ENCODE results near the gene SMG7. TPM values are rescaled to one million over a fixed set of nuclear protein-coding genes. Genes with fewer than 3 reads are reported as not detected.

SMG7 gene
- total RNA-seq, 1 experiment from 2014 or later = 54.1 TPM

GRCh38 chr1:183568176-183569021, 96.1 kb downstream of the SMG7 start (continued):
- TF ChIP-seq ZBTB33 (IDR thresholded peaks at IDR 0.05; ENCODE audit: extremely low read depth, insufficient replicate concordance, low read length) = no peak
- no peak for TF ChIP-seq CBX3 (IDR thresholded peaks at IDR 0.05; ENCODE audit: low read depth)

GRCh38 chr1:183569141-183569540, 96.8 kb downstream of the SMG7 start:
- Histone ChIP-seq H3K27me3 (ENCODE audit: insufficient read depth, low read length) (no peaks in the 10 kb centered on the region), H3K4me3 (replicated peaks in 1 of 2; ENCODE audit: low read depth in 1 of 2, low read length in 2 of 2) (no peak overlapping the region), H2AFZ (ENCODE audit: low read depth, low read length, poor library complexity, severe bottlenecking) (no peak overlapping the region), H3K4me2 (ENCODE audit: low read length) (no peak overlapping the region), H3K36me3 (ENCODE audit: control insufficient read depth in 1 of 2, insufficient read depth in 2 of 2, low read length in 2 of 2) (no peaks in the 10 kb centered on the region), H3K4me1 (ENCODE audit: control insufficient read depth in 1 of 2, insufficient read depth in 2 of 2, low read length in 2 of 2) (peaks cover 4 to 7% of the 10 kb centered on the region in 2 experiments; a peak in 3 of 4 replicates), H3K9ac (ENCODE audit: low read length) (no peak overlapping the region), H4K20me1 (ENCODE audit: insufficient read depth) (no peaks in the 10 kb centered on the region), H3K79me2 (ENCODE audit: insufficient read depth, low read length) (no peaks in the 10 kb centered on the region), H3K9me3 (ENCODE audit: control insufficient read depth in 1 of 2, insufficient read depth in 1 of 2, low read depth in 1 of 2, low read length in 2 of 2) (no peaks in the 10 kb centered on the region), H3K27ac (ENCODE audit: low read depth, low read length) (no peak overlapping the region), H3K9me2 (ENCODE audit: insufficient read depth) (no peaks in the 10 kb centered on the region)
- ChIA-PET CTCF (no interaction called here), POLR2A (interaction anchor here (2.6 kb wide), 1 partner anchor 11 kb away, joined by 6 read pairs; no protein-coding TSS in a partner anchor), RAD21 (ENCODE audit: low non-redundant PET in 1 of 2, low total read pairs in 2 of 2, uncharacterized antibody in 2 of 2, unreplicated experiment in 2 of 2) (interaction anchor here in 1 of 2 experiments (0.5 kb wide), 1 partner anchor 288 kb away, joined by 3 read pairs; no protein-coding TSS in a partner anchor)
- no TSS peak for BruUV-seq (replicated peaks)
- DNase-seq (ENCODE audit: low read depth, low spot score) = no peak
- intact Hi-C loops (cut with micrococcal nuclease) = no loop called here
- no peak for ATAC-seq
- no peak for TF ChIP-seq REST (IDR thresholded peaks at IDR 0.05; ENCODE audit: low read depth)
- TF ChIP-seq ATF3 (IDR thresholded peaks at IDR 0.05) = no peak
- TF ChIP-seq SRF (IDR thresholded peaks at IDR 0.05; ENCODE audit: low read depth) = no peak
- no peak for TF ChIP-seq EGR1 (IDR thresholded peaks at IDR 0.05; ENCODE audit: low read depth)
- TF ChIP-seq FOSL1 (IDR thresholded peaks at IDR 0.05; ENCODE audit: low read depth) = no peak
- TF ChIP-seq JUND (IDR thresholded peaks at IDR 0.05) = no peak
- no peak for TF ChIP-seq CTCF (IDR thresholded peaks at IDR 0.05 in 2 of 3, conservative IDR thresholded peaks at IDR 0.05 in 1 of 3; ENCODE audit: borderline replicate concordance in 1 of 3, insufficient read depth in 1 of 3, low read depth in 2 of 3, low read length in 2 of 3)
- TF ChIP-seq TCF7L2 (IDR thresholded peaks at IDR 0.05; ENCODE audit: borderline replicate concordance, extremely low read depth, insufficient read depth, insufficient read length) = no peak
- TF ChIP-seq EZH2 (IDR thresholded peaks at IDR 0.05) = no peak
- no peak for TF ChIP-seq RAD21 (IDR thresholded peaks at IDR 0.05; ENCODE audit: low read depth)
- no peak for TF ChIP-seq YY1 (IDR thresholded peaks at IDR 0.05; ENCODE audit: extremely low read depth, insufficient replicate concordance, low read depth, low read length)
- TF ChIP-seq MAX (IDR thresholded peaks at IDR 0.05) = no peak
- no peak for TF ChIP-seq SP1 (IDR thresholded peaks at IDR 0.05; ENCODE audit: low read depth)
- TF ChIP-seq ZNF274 (IDR thresholded peaks at IDR 0.05; ENCODE audit: low read depth, low read length) = no peak
- no peak for TF ChIP-seq ZFX (IDR thresholded peaks at IDR 0.05)
